ENCODE data around the gene PTPRN2.

The PTPRN2 gene

DNA sequence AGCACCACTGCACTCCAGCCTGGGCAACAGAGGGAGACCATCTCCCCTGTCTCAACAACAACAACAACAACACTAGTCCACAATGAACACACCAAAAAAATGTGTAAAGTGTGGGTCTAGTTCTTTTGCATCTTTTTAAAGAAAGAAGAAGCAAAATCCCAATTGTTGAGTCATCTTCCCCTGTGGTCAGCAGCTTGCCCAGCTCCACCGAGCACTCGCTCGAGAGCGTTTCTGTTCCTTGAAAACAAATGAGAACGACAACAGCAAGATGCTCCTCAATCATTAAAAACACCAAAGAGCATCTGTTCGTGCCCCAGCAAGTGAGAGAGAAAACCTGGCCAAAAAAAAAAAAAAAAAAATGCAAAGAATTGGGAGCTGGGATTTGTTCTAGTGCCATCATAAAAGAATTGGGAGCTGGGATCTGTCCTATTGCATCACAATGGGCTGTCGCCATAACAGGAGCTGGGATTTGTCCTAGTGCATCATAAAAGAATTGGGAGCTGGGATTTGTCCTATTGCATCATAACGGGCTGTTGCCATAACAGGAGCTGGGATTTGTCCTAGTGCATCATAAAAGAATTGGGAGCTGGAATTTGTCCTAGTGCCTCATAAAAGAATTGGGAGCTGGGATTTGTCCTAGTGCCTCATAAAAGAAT, 118.1 kb downstream of the PTPRN2 start:
- Histone ChIP-seq H3K23ac (ENCODE audit: low read depth, low read length, poor library complexity) (no peak overlapping the region), H3K27ac (replicated peaks; ENCODE audit: low read length) (no peak overlapping the region), H3K79me1 (ENCODE audit: low read depth, low read length) (no peaks in the 10 kb centered on the region), H3K18ac (ENCODE audit: low read length) (no peak overlapping the region), H3K9ac (ENCODE audit: low read depth, low read length, poor library complexity) (no peak overlapping the region), H2AFZ (ENCODE audit: low read length) (no peak overlapping the region), H3K36me3 (replicated peaks in 1 of 2; ENCODE audit: control insufficient read depth in 2 of 2, insufficient read depth in 2 of 2, low read length in 2 of 2) (no peaks in the 10 kb centered on the region), H2AK5ac (ENCODE audit: low read depth, low read length) (no peak overlapping the region), H4K8ac (ENCODE audit: low read depth, low read length) (no peak overlapping the region), H2BK5ac (ENCODE audit: low read length) (no peak overlapping the region), H3K9me3 (replicated peaks in 1 of 2; ENCODE audit: control insufficient read depth in 2 of 2, insufficient read depth in 1 of 2, low read depth in 1 of 2, low read length in 2 of 2) (peaks cover 0 to 7% of the 10 kb centered on the region in 2 donors), H3K4me3 (ENCODE audit: low read length in 2 of 2) (no peak overlapping the region), H3K4me2 (ENCODE audit: insufficient read depth, low read length, poor library complexity, severe bottlenecking) (no peak overlapping the region), H3K4me1 (ENCODE audit: control insufficient read depth in 2 of 2, insufficient read depth in 1 of 2, low read depth in 1 of 2, low read length in 2 of 2) (peaks cover 9 to 13% of the 10 kb centered on the region in 2 donors), H3K14ac (ENCODE audit: low read length) (no peak overlapping the region), H3K4ac (ENCODE audit: low read length) (no peak overlapping the region), H4K91ac (ENCODE audit: low read depth, low read length, poor library complexity) (no peak overlapping the region), H3K27me3 (ENCODE audit: control insufficient read depth in 3 of 3, insufficient read depth in 3 of 3, low read depth in 1 of 3, low read length in 3 of 3) (no peaks in the 10 kb centered on the region), H2BK15ac (ENCODE audit: low read length) (no peak overlapping the region), H2BK12ac (ENCODE audit: low read length) (no peak overlapping the region), H2BK120ac (ENCODE audit: low read depth, low read length) (no peak overlapping the region)
- no peak for DNase-seq (ENCODE audit: low spot score)
- WGBS, 2 donors (ENCODE audit: extremely low coverage in 2 of 2, insufficient read length in 2 of 2, insufficient replicate concordance in 1 of 2) = no CpG with 5 or more reads among the region's 8 CpGs

DNA sequence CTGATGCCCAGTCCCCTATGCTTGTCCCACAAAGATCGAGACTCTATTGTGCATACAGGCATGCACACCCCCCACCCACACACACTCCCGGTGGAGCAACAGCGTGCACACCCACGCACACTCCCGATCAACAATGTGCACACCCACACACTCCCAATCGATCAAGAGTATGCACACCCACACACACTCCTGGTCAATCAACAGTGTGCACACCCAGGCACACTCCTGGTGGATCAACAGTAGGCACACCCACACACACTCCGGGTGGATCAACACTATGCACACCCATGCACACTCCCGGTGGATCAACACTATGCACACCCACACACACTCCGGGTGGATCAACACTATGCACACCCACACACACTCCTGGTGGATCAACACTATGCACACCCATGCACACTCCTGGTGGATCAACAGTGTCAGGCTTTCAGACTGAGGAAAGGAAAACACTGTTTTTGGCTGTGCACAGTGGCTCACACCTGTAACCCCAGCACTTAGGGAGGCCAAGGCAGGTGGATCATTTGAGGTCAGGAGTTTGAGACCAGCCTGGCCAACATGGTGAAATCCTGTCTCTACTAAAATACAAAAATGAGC, 118.8 kb downstream of the PTPRN2 start:
- Histone ChIP-seq H3K23ac (ENCODE audit: low read depth, low read length, poor library complexity) (peak overlapping the region; percentile 27), H3K27ac (replicated peaks; ENCODE audit: low read length) (no peak overlapping the region), H3K27me3 (ENCODE audit: control insufficient read depth in 3 of 3, insufficient read depth in 3 of 3, low read depth in 1 of 3, low read length in 3 of 3) (no peaks in the 10 kb centered on the region), H3K79me1 (ENCODE audit: low read depth, low read length) (no peaks in the 10 kb centered on the region), H2BK120ac (ENCODE audit: low read depth, low read length) (peak overlapping the region; percentile 50), H3K14ac (ENCODE audit: low read length) (no peak overlapping the region), H3K4me3 (ENCODE audit: low read length in 2 of 2) (peak overlapping the region in 1 of 2 donors; percentile 15), H3K9ac (ENCODE audit: low read depth, low read length, poor library complexity) (peak overlapping the region; percentile 9), H3K4me1 (ENCODE audit: control insufficient read depth in 2 of 2, insufficient read depth in 1 of 2, low read depth in 1 of 2, low read length in 2 of 2) (peaks cover 9 to 13% of the 10 kb centered on the region in 2 donors), H3K18ac (ENCODE audit: low read length) (peak overlapping the region; percentile 82), H3K36me3 (replicated peaks in 1 of 2; ENCODE audit: control insufficient read depth in 2 of 2, insufficient read depth in 2 of 2, low read length in 2 of 2) (no peaks in the 10 kb centered on the region), H3K9me3 (replicated peaks in 1 of 2; ENCODE audit: control insufficient read depth in 2 of 2, insufficient read depth in 1 of 2, low read depth in 1 of 2, low read length in 2 of 2) (peaks cover 0 to 7% of the 10 kb centered on the region in 2 donors), H2BK15ac (ENCODE audit: low read length) (peak overlapping the region; percentile 30), H4K91ac (ENCODE audit: low read depth, low read length, poor library complexity) (no peak overlapping the region), H2AK5ac (ENCODE audit: low read depth, low read length) (no peak overlapping the region), H2AFZ (ENCODE audit: low read length) (no peak overlapping the region), H2BK5ac (ENCODE audit: low read length) (no peak overlapping the region), H3K4me2 (ENCODE audit: insufficient read depth, low read length, poor library complexity, severe bottlenecking) (no peak overlapping the region), H3K4ac (ENCODE audit: low read length) (no peak overlapping the region), H4K8ac (ENCODE audit: low read depth, low read length) (peak overlapping the region; percentile 29), H2BK12ac (ENCODE audit: low read length) (no peak overlapping the region)
- DNase-seq (ENCODE audit: low spot score) = no peak
- whole genome bisulfite sequencing, 2 donors (ENCODE audit: extremely low coverage in 2 of 2, insufficient read length in 2 of 2, insufficient replicate concordance in 1 of 2) = no CpG with 5 or more reads among the region's 9 CpGs

DNA sequence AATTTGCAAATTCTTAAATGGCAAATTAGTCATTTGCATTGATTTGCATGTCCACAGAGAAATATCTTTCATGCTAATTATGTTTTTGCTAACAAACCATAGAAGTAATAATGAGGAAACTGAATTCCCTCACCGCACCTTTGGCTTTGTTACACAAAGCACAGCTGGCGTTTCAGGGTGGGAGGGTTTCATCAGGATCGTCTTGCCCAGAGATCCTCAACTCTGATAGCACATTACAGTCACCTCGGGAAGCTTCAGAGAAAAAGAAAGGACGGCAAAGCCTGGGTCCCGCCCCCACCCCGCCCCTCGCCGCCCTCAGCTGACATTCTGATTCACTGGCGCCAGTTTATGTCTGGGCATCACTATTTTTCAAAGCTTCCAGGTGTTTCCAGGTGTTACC, 119.4 kb downstream of the PTPRN2 start:
- no peak overlapping the region for H3K23ac ChIP-seq (ENCODE audit: low read depth, low read length, poor library complexity)
- H3K14ac ChIP-seq (ENCODE audit: low read length) = no peak overlapping the region
- no peak overlapping the region for H3K4ac ChIP-seq (ENCODE audit: low read length)
- H3K27ac ChIP-seq (replicated peaks; ENCODE audit: low read length) = no peak overlapping the region
- no peak for DNase-seq (ENCODE audit: low spot score)
- no CpG with 5 or more reads among the region's 10 CpGs for WGBS, 2 donors (ENCODE audit: extremely low coverage in 2 of 2, insufficient read length in 2 of 2, insufficient replicate concordance in 1 of 2)
- H3K79me1 ChIP-seq (ENCODE audit: low read depth, low read length) = no peaks in the 10 kb centered on the region
- H4K91ac ChIP-seq (ENCODE audit: low read depth, low read length, poor library complexity) = no peak overlapping the region
- H2BK5ac ChIP-seq (ENCODE audit: low read length) = no peak overlapping the region
- peak overlapping the region; percentile 82 for H3K18ac ChIP-seq (ENCODE audit: low read length)
- H3K4me2 ChIP-seq (ENCODE audit: insufficient read depth, low read length, poor library complexity, severe bottlenecking) = no peak overlapping the region
- no peak overlapping the region for H2BK120ac ChIP-seq (ENCODE audit: low read depth, low read length)
- no peaks in the 10 kb centered on the region for H3K27me3 ChIP-seq (ENCODE audit: control insufficient read depth in 3 of 3, insufficient read depth in 3 of 3, low read depth in 1 of 3, low read length in 3 of 3)
- H2AK5ac ChIP-seq (ENCODE audit: low read depth, low read length) = no peak overlapping the region
- H2AFZ ChIP-seq (ENCODE audit: low read length) = no peak overlapping the region
- no peak overlapping the region for H3K9ac ChIP-seq (ENCODE audit: low read depth, low read length, poor library complexity)
- no peaks in the 10 kb centered on the region for H3K36me3 ChIP-seq (replicated peaks in 1 of 2; ENCODE audit: control insufficient read depth in 2 of 2, insufficient read depth in 2 of 2, low read length in 2 of 2)
- peaks cover 4 to 12% of the 10 kb centered on the region in 2 donors for H3K4me1 ChIP-seq (ENCODE audit: control insufficient read depth in 2 of 2, insufficient read depth in 1 of 2, low read depth in 1 of 2, low read length in 2 of 2)
- peaks cover 0 to 7% of the 10 kb centered on the region in 2 donors for H3K9me3 ChIP-seq (replicated peaks in 1 of 2; ENCODE audit: control insufficient read depth in 2 of 2, insufficient read depth in 1 of 2, low read depth in 1 of 2, low read length in 2 of 2)
- no peak overlapping the region for H2BK12ac ChIP-seq (ENCODE audit: low read length)
- peak overlapping the region; percentile 30 for H2BK15ac ChIP-seq (ENCODE audit: low read length)
- H3K4me3 ChIP-seq (ENCODE audit: low read length in 2 of 2) = no peak overlapping the region
- H4K8ac ChIP-seq (ENCODE audit: low read depth, low read length) = peak overlapping the region; percentile 29

DNA sequence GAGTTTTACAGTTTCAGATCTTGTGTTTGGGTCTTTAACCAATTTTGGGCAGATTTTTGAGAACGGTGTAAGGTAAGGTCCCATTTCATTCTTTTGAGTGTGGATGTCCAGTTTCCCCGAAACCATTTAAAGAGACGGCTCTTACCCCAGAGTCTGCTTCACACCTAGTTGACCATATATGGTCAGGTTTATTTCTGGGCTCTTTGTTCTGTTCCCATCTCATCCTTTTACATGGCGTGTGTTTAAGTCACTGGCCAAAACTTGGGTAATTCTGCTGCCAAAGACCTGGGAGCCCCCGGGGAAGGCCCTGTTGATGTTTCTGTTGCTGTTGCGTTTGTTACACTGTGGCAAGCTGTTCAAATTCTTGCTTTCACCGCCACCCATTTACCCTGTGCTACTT, 120.1 kb downstream of the PTPRN2 start:
- no peak overlapping the region for H3K4me2 ChIP-seq (ENCODE audit: insufficient read depth, low read length, poor library complexity, severe bottlenecking)
- H2BK15ac ChIP-seq (ENCODE audit: low read length) = no peak overlapping the region
- no peak overlapping the region for H2BK12ac ChIP-seq (ENCODE audit: low read length)
- no peak overlapping the region for H2AK5ac ChIP-seq (ENCODE audit: low read depth, low read length)
- H3K4ac ChIP-seq (ENCODE audit: low read length) = no peak overlapping the region
- no peaks in the 10 kb centered on the region for H3K27me3 ChIP-seq (ENCODE audit: control insufficient read depth in 3 of 3, insufficient read depth in 3 of 3, low read depth in 1 of 3, low read length in 3 of 3)
- no peak overlapping the region for H3K27ac ChIP-seq (replicated peaks; ENCODE audit: low read length)
- H2AFZ ChIP-seq (ENCODE audit: low read length) = no peak overlapping the region
- WGBS, 2 donors (ENCODE audit: extremely low coverage in 2 of 2, insufficient read length in 2 of 2, insufficient replicate concordance in 1 of 2) = no CpG with 5 or more reads among the region's 7 CpGs
- no peak overlapping the region for H3K14ac ChIP-seq (ENCODE audit: low read length)
- no peak overlapping the region for H4K91ac ChIP-seq (ENCODE audit: low read depth, low read length, poor library complexity)
- peaks cover 0 to 11% of the 10 kb centered on the region in 2 donors for H3K4me1 ChIP-seq (ENCODE audit: control insufficient read depth in 2 of 2, insufficient read depth in 1 of 2, low read depth in 1 of 2, low read length in 2 of 2)
- H4K8ac ChIP-seq (ENCODE audit: low read depth, low read length) = no peak overlapping the region
- peaks cover 0 to 7% of the 10 kb centered on the region in 2 donors for H3K9me3 ChIP-seq (replicated peaks in 1 of 2; ENCODE audit: control insufficient read depth in 2 of 2, insufficient read depth in 1 of 2, low read depth in 1 of 2, low read length in 2 of 2)
- H3K4me3 ChIP-seq (ENCODE audit: low read length in 2 of 2) = no peak overlapping the region
- no peaks in the 10 kb centered on the region for H3K79me1 ChIP-seq (ENCODE audit: low read depth, low read length)
- DNase-seq (ENCODE audit: low spot score) = no peak
- no peak overlapping the region for H3K9ac ChIP-seq (ENCODE audit: low read depth, low read length, poor library complexity)
- H2BK120ac ChIP-seq (ENCODE audit: low read depth, low read length) = no peak overlapping the region
- no peak overlapping the region for H2BK5ac ChIP-seq (ENCODE audit: low read length)
- H3K23ac ChIP-seq (ENCODE audit: low read depth, low read length, poor library complexity) = no peak overlapping the region
- H3K36me3 ChIP-seq (replicated peaks in 1 of 2; ENCODE audit: control insufficient read depth in 2 of 2, insufficient read depth in 2 of 2, low read length in 2 of 2) = no peaks in the 10 kb centered on the region
- H3K18ac ChIP-seq (ENCODE audit: low read length) = peak overlapping the region; percentile 24
